GM12801 (cell line): Measurements from ENCODE around the gene TMEM132C.

Experiments used
- TF ChIP-seq, protein P1 (sequence below): IDR thresholded peaks from one replicate; pipeline ENCODE4 v1.5.1; 2011; ENCODE audit warnings: control low read depth; ENCODE audit not compliant: insufficient read length; ENCODE audit errors: extremely low read depth

The TMEM132C gene

DNA sequence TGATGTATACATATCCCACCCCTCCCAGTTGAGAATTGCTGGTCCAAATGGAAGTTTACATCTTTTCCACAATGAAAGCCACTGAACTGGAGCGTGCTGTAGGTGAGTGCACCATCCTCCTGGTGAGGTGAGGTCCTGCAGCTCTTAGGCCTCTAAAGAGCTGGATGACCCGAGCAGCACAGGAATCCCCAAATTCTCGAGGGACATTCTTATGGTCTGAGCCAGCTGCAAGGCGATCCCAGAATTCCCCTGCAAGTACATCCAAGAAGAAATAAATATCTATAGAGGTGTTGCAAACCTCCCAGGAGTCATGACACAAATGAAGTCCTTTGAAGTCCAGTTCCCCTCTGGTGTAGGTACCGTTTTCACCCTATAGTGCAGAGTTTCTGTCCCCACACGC, 24.0 kb downstream of the TMEM132C start:
- TF ChIP-seq, protein P1, sequence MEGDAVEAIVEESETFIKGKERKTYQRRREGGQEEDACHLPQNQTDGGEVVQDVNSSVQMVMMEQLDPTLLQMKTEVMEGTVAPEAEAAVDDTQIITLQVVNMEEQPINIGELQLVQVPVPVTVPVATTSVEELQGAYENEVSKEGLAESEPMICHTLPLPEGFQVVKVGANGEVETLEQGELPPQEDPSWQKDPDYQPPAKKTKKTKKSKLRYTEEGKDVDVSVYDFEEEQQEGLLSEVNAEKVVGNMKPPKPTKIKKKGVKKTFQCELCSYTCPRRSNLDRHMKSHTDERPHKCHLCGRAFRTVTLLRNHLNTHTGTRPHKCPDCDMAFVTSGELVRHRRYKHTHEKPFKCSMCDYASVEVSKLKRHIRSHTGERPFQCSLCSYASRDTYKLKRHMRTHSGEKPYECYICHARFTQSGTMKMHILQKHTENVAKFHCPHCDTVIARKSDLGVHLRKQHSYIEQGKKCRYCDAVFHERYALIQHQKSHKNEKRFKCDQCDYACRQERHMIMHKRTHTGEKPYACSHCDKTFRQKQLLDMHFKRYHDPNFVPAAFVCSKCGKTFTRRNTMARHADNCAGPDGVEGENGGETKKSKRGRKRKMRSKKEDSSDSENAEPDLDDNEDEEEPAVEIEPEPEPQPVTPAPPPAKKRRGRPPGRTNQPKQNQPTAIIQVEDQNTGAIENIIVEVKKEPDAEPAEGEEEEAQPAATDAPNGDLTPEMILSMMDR = no peak

DNA sequence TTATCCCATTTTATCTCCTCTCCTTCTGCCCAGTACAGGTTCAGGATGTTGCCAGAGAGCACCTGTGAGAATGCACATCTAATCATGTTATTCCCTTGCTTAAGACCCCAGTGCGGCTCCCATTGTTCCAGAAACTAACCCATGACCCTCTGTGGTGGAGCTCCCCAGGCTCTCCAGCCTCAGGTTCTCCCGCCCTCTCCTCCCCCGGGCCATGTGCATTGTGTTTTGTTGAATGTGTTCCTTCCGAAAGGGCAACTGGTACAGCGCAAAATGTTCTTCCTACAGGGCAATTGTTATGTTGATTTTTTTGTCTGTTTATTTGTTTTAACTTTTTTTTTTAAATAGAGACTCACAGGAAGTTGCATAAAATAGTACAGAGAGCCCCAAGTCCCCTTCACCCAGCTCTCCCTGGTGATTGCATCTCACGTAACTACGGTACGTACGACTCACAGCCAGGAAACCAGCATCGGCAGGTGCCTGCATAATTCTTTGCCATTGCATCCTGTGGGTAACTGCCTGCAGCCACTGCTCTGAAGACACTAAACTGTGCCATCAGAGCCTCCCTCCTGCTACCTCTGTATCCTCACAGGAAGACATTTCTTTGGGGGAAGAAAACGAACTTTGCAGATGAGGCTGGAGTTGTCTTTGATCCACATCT, 31.2 kb downstream of the TMEM132C start:
- TF ChIP-seq, protein P1 = no peak

DNA sequence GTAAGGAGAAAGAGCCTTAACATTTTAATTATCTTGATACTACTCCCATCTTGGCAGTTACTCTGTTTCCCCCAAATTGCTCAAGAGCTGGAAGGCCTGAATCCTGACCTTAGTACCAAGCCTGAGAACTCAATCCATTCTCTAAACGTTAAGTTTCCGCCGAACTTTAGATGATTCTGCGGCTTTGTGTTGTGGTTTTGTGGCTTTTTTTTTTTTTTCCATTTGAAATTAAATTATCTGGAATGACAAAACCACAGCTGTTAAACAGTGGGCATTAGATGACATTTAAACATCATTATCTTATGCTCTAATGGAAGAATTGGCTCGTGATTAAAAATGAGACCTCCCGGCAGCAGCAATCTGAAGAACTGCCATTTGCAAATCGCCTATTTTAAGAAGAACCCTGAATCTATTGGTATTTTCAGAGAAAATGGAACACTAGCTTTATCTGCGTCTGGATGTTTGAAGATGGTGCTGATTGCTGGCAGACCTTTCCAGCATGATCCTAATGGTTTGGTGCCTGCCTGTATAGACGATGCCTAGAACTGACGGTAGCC, 38.4 kb downstream of the TMEM132C start:
- TF ChIP-seq, protein P1 = no peak

DNA sequence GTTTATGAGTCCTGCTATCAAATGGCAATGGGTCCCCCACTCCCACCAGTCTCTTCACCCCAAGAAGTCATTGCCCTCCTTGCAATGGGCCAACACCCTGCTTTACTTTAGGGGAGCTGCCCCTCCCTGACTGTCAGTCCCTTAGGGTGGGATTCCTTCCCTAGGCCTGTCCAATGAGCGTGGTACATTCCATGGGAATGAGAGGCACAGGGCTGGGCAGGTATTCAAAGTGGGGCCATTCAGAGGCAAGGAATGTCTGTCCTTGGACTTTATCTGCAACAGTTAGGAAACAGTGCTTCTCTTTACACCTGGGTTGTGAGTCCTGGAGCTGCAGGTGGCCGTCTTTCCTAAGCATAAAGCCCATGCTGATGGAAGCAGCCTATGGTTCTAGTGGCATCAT, 40.8 kb downstream of the TMEM132C start:
- TF ChIP-seq, protein P1 = no peak

DNA sequence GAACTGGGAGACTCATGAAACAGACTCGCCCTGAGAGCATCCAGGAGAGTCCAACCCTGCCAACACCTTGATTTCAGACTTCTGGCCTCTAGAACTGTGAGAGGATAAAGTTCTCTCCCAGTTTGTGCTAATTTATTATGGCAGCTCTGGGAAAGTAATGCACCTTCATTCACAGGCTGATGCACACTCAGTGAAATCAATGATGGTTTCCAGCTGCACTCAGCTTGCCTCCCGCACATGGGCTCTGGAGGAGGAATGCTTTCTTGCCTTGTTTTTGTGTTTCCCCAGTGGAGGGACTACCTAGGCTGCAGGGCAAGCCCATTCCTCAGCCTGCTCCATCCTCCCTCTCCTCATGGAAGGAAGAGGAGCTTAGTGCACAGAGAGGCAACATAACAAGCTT, 45.7 kb downstream of the TMEM132C start:
- TF ChIP-seq, protein P1 = no peak

GRCh38 chr12:128313931-128314330, 47.0 kb downstream of the TMEM132C start:
- TF ChIP-seq, protein P1 = no peak

- TF ChIP-seq, protein P1 = no peak
Measured at GRCh38 chr12:128314611-128315010, 47.6 kb downstream of the TMEM132C start.
